Left ventricle myocardium inferior (tissue), 1 donor: ENCODE data around the gene PCDHGA11. TPM values are rescaled to one million over a fixed set of nuclear protein-coding genes. Genes with fewer than 3 reads are reported as not detected.
"Not testable (repeated sequence)": the region's sequence is repeated elsewhere in the genome, so short reads cannot be mapped to it uniquely, and the experiment has no call there.

Experiments used
- DNase-seq: peaks from one replicate; pipeline ENCODE4 v3.0.0-alpha.2; 2020
- H3K27ac ChIP-seq: fragments of 200-600 bp; replicated peaks from 2 replicates; pipeline ENCODE4 v1.8.0; 2021
- H3K27me3 ChIP-seq: fragments of 200-600 bp; 2 replicates; pipeline ENCODE4 v1.8.0; 2021; ENCODE audit warnings: low read depth
- H3K36me3 ChIP-seq: fragments of 200-600 bp; 2 replicates; pipeline ENCODE4 v1.8.0; 2021
- H3K4me1 ChIP-seq: fragments of 200-600 bp; 2 replicates; pipeline ENCODE4 v1.8.0; 2021
- H3K4me3 ChIP-seq: fragments of 200-600 bp; 2 replicates; pipeline ENCODE4 v1.8.0; 2021; ENCODE audit warnings: mild to moderate bottlenecking, moderate library complexity
- H3K9me3 ChIP-seq: fragments of 200-600 bp; replicated peaks from 2 replicates; pipeline ENCODE4 v1.8.0; 2021
- intact Hi-C: fragments of 100-400 bp; cut with micrococcal nuclease; formaldehyde crosslinking; loops from one replicate; pipeline ENCODE4 v1.11.0; 2022
- total RNA-seq: library from RNA; stranded (reverse); fragmentation: NEBNext Ultra II Directional; extraction: Animal tissue kit (Norgen Biotek cat#: 25700); gene quantifications from one replicate; pipeline ENCODE4 v1.2.1, GENCODE V29; 2021
- TF ChIP-seq, protein P1 (sequence below): fragments of 200-600 bp; IDR thresholded peaks from 2 replicates; pipeline ENCODE4 v1.8.0; 2021; ENCODE audit warnings: antibody characterized with exemption, mild to moderate bottlenecking, borderline replicate concordance
- donor health status: DM: no; HTN: yes; CAD: no; lungs with severe emphysema.

Gene PCDHGA11
- total RNA-seq, 1 donor from 2014 or later, result 3.8 TPM

DNA sequence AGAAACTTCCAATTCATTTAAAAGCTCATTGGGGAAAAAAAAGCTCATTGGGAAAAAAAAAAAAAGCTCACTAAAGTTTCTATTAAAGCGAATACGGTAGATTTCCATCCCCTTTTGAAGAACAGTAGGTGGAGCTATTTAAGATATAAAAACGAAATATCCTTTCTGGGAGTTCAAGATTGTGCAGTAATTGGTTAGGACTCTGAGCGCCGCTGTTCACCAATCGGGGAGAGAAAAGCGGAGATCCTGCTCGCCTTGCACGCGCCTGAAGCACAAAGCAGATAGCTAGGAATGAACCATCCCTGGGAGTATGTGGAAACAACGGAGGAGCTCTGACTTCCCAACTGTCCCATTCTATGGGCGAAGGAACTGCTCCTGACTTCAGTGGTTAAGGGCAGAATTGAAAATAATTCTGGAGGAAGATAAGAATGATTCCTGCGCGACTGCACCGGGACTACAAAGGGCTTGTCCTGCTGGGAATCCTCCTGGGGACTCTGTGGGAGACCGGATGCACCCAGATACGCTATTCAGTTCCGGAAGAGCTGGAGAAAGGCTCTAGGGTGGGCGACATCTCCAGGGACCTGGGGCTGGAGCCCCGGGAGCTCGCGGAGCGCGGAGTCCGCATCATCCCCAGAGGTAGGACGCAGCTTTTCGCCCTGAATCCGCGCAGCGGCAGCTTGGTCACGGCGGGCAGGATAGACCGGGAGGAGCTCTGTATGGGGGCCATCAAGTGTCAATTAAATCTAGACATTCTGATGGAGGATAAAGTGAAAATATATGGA lies 9.7 kb downstream of the PCDHGA11 start, which contains the start of gene PCDHGA12:
TSS of gene PCDHGA12 (plus strand) at position 176 of the 782 bp plus-strand sequence. CDS start at position 429, 253 bp downstream.
- H3K4me3 ChIP-seq, result peak within 1 kb of the TSS; percentile 58

GRCh38 chr5:141431286-141431685 lies 10.4 kb downstream of the PCDHGA11 start:
- no peak for DNase-seq
- no peak overlapping the region for H3K27ac ChIP-seq
- intact Hi-C loops, result loop anchor here (10.0 kb wide), 1 partner anchor 94 kb away; no protein-coding TSS in a partner anchor
- TF ChIP-seq, protein P1, sequence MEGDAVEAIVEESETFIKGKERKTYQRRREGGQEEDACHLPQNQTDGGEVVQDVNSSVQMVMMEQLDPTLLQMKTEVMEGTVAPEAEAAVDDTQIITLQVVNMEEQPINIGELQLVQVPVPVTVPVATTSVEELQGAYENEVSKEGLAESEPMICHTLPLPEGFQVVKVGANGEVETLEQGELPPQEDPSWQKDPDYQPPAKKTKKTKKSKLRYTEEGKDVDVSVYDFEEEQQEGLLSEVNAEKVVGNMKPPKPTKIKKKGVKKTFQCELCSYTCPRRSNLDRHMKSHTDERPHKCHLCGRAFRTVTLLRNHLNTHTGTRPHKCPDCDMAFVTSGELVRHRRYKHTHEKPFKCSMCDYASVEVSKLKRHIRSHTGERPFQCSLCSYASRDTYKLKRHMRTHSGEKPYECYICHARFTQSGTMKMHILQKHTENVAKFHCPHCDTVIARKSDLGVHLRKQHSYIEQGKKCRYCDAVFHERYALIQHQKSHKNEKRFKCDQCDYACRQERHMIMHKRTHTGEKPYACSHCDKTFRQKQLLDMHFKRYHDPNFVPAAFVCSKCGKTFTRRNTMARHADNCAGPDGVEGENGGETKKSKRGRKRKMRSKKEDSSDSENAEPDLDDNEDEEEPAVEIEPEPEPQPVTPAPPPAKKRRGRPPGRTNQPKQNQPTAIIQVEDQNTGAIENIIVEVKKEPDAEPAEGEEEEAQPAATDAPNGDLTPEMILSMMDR, result no peak
- H3K4me3 ChIP-seq, result peak overlapping the region; percentile 58
- peaks cover 22% of the 10 kb centered on the region for H3K4me1 ChIP-seq
- peaks cover 100% of the 10 kb centered on the region for H3K9me3 ChIP-seq
- no peaks in the 10 kb centered on the region for H3K27me3 ChIP-seq
- H3K36me3 ChIP-seq, result peaks cover 50% of the 10 kb centered on the region

More for the DNA sequence above, 9.7 kb downstream of the PCDHGA11 start, which contains the start of gene PCDHGA12:
- peak within 1 kb of the TSS; percentile 65 for H3K27ac ChIP-seq
- peaks cover 55% of the 10 kb centered on the region for H3K36me3 ChIP-seq
- TF ChIP-seq, protein P1, result peak; percentile 70
- H3K9me3 ChIP-seq, result peaks cover 100% of the 10 kb centered on the region
- intact Hi-C loops, result loop anchor here (10.0 kb wide), 1 partner anchor 94 kb away; no protein-coding TSS in a partner anchor
- DNase-seq, result peak; percentile 50
- no peaks in the 10 kb centered on the region for H3K27me3 ChIP-seq
- H3K4me1 ChIP-seq, result peaks cover 24% of the 10 kb centered on the region

GRCh38 chr5:141432308-141432707 lies 11.5 kb downstream of the PCDHGA11 start:
- H3K27me3 ChIP-seq, result not testable (repeated sequence)

DNA sequence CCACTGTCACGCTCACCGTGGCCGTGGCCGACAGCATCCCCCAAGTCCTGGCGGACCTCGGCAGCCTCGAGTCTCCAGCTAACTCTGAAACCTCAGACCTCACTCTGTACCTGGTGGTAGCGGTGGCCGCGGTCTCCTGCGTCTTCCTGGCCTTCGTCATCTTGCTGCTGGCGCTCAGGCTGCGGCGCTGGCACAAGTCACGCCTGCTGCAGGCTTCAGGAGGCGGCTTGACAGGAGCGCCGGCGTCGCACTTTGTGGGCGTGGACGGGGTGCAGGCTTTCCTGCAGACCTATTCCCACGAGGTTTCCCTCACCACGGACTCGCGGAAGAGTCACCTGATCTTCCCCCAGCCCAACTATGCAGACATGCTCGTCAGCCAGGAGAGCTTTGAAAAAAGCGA lies 11.9 kb downstream of the PCDHGA11 start:
- not testable (repeated sequence) for DNase-seq, H3K27ac ChIP-seq, H3K27me3 ChIP-seq, H3K4me3 ChIP-seq
- peaks cover 36% of the 10 kb centered on the region for H3K36me3 ChIP-seq
- H3K9me3 ChIP-seq, result peaks cover 99% of the 10 kb centered on the region
- intact Hi-C loops, result loop anchor here (10.0 kb wide), 1 partner anchor 92 kb away; no protein-coding TSS in a partner anchor
- H3K4me1 ChIP-seq, result peaks cover 22% of the 10 kb centered on the region

More at GRCh38 chr5:141432308-141432707, 11.5 kb downstream of the PCDHGA11 start:
- not testable (repeated sequence) for DNase-seq, H3K27ac ChIP-seq
- peaks cover 40% of the 10 kb centered on the region for H3K36me3 ChIP-seq
- peaks cover 22% of the 10 kb centered on the region for H3K4me1 ChIP-seq
- intact Hi-C loops, result loop anchor here (10.0 kb wide), 1 partner anchor 92 kb away; no protein-coding TSS in a partner anchor
- peaks cover 99% of the 10 kb centered on the region for H3K9me3 ChIP-seq
- H3K4me3 ChIP-seq, result peak overlapping the region; percentile 58

DNA sequence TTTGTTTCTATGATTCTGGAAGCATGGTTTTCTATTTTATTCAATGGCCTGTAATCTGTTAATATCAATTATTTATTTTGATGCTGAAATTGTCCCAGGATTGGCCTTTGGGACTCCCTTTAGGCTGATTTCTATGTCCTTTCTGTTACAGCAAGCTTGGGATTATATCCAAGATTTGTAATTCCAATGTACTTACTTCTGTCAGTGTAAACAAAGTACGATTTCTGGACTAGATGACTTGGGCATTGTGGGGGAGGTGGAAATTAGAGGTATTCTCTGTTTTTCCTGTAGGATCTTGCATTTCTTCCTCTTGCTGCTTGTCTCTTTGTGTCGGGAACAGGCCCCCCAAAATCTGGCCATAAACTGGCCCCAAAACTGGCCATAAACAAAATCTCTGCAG lies 13.2 kb downstream of the PCDHGA11 start:
- TF ChIP-seq, protein P1, result no peak
- Histone ChIP-seq H3K27me3 (no peaks in the 10 kb centered on the region), H3K27ac (no peak overlapping the region), H3K4me3 (no peak overlapping the region), H3K4me1 (peaks cover 22% of the 10 kb centered on the region), H3K9me3 (peaks cover 95% of the 10 kb centered on the region), H3K36me3 (peaks cover 23% of the 10 kb centered on the region)
- no peak for DNase-seq
- intact Hi-C loops, result loop anchor here (10.0 kb wide), 1 partner anchor 91 kb away; no protein-coding TSS in a partner anchor

GRCh38 chr5:141437221-141437620 lies 16.4 kb downstream of the PCDHGA11 start:
- H3K36me3 ChIP-seq, result peaks cover 24% of the 10 kb centered on the region
- H3K4me3 ChIP-seq, result no peak overlapping the region
- peaks cover 95% of the 10 kb centered on the region for H3K9me3 ChIP-seq
- intact Hi-C loops, result loop anchor here (10.0 kb wide), 1 partner anchor 88 kb away; no protein-coding TSS in a partner anchor
- no peaks in the 10 kb centered on the region for H3K27me3 ChIP-seq
- no peak for DNase-seq
- TF ChIP-seq, protein P1, result no peak
- H3K27ac ChIP-seq, result no peak overlapping the region
- H3K4me1 ChIP-seq, result peaks cover 17% of the 10 kb centered on the region
